Renal cortex interstitium (tissue), 11 donors: ENCODE results near the gene CCDC18. TPM values are rescaled to one million over a fixed set of nuclear protein-coding genes. Genes with fewer than 3 reads are reported as not detected.
"Not testable (repeated sequence)": the region's sequence is repeated elsewhere in the genome, so short reads cannot be mapped to it uniquely, and the experiment has no call there.

Experiments used
- DNase-seq, 11 donors: peaks; one replicate each; pipeline ENCODE4 v3.0.0-alpha.2; 2013; ENCODE audit warnings: low read depth in 9 of 11, low spot score in 4 of 11; ENCODE audit errors: extremely low read depth in 1 of 11
- polyA plus RNA-seq, 3 donors: library from polyadenylated mRNA; unstranded; fragments of 120-200 nt; gene quantifications; one replicate each; pipeline ENCODE4 v1.2.1, GENCODE V29; 2013; ENCODE audit not compliant: insufficient read length in 3 of 3

Gene CCDC18
- polyA plus RNA-seq, 3 donors = 11.4 to 12.8 (median 11.4) TPM

- not testable (repeated sequence) for DNase-seq
Observed at GRCh38 chr1:93170141-93170678, 10.3 kb upstream of the CCDC18 start.

GRCh38 chr1:93171549-93172034 is 8.9 kb upstream of the CCDC18 start:
- DNase-seq = no peak

- no peak for DNase-seq
Observed at GRCh38 chr1:93172778-93173177, 7.7 kb upstream of the CCDC18 start.

- DNase-seq = not testable (repeated sequence)
Observed at GRCh38 chr1:93174638-93175037, 5.9 kb upstream of the CCDC18 start.

GRCh38 chr1:93177991-93178390 is 2.5 kb upstream of the CCDC18 start:
- peak in 1 of 11 donors; percentile 20 for DNase-seq

- no peak for DNase-seq
Observed at GRCh38 chr1:93178418-93178817, 2.1 kb upstream of the CCDC18 start.

GRCh38 chr1:93179886-93180722 is 420 bp upstream of the CCDC18 start, which contains the start of gene TMED5:
TMED5 (minus strand) TSS chr1:93180413; CDS start chr1:93180242, 171 bp downstream.
- peak; percentile 90 to 98 (median 97) for DNase-seq

GRCh38 chr1:93186667-93187066 is 6.1 kb downstream of the CCDC18 start:
- no peak for DNase-seq

GRCh38 chr1:93190432-93190831 is 9.9 kb downstream of the CCDC18 start:
- no peak for DNase-seq

- no peak for DNase-seq
Observed at GRCh38 chr1:93194231-93194990, 13.9 kb downstream of the CCDC18 start.

- no peak for DNase-seq
Observed at GRCh38 chr1:93196591-93196990, 16.1 kb downstream of the CCDC18 start.

- no peak for DNase-seq
Observed at GRCh38 chr1:93199150-93199549, 18.6 kb downstream of the CCDC18 start.

GRCh38 chr1:93200086-93200620 is 19.6 kb downstream of the CCDC18 start:
- no peak for DNase-seq

GRCh38 chr1:93200714-93201113 is 20.2 kb downstream of the CCDC18 start:
- no peak for DNase-seq

- no peak for DNase-seq
Observed at GRCh38 chr1:93205892-93206566, 25.5 kb downstream of the CCDC18 start.

- DNase-seq = no peak
Observed at GRCh38 chr1:93206567-93206954, 26.0 kb downstream of the CCDC18 start.

- DNase-seq = no peak
Observed at GRCh38 chr1:93207211-93207610, 26.7 kb downstream of the CCDC18 start.

GRCh38 chr1:93215322-93215721 is 34.8 kb downstream of the CCDC18 start:
- no peak for DNase-seq

- DNase-seq = no peak
Observed at GRCh38 chr1:93219443-93219842, 38.9 kb downstream of the CCDC18 start.
